Hippocampal formation (tissue), 2 donors: ENCODE data around the gene LCT.

Experiments
- DNase-seq, 2 donors: peaks; one replicate each; lab custom pipeline; 2025; lab: John Stamatoyannopoulos, UW

LCT gene

DNA sequence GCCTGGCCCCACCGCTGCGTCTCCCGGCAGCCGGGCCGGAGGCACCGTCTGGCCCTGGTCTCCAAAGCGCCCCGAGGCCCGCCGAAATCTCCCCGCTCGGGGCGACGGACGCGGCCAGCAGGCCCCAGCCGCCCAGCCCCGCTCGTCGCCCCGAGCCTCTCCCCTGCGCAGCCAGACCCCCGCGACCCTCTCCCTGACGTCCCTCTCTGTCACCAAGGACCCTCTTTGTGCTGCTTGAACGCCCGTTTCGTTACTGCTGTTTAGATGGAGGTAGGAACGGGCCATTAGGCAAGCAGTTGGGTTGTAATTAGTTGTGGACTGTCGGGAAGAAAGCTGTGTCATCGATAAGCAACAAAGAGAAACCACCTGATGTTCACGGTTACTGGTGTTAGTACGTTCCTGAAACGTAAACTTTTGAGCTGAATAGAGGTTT, 94.6 kb downstream of the LCT start:
- peak in 1 of 2 donors; percentile 28 for DNase-seq

- peak; percentile 95 to 97 for DNase-seq
Observed at GRCh38 chr2:135741395-135742324, 95.3 kb downstream of the LCT start, which contains the start of gene UBXN4. UBXN4 (plus strand) TSS chr2:135741855; CDS start chr2:135741930, 75 bp downstream.

- DNase-seq: no peak
Observed at GRCh38 chr2:135741043-135741394, 96.0 kb downstream of the LCT start.

GRCh38 chr2:135740206-135740605, 96.8 kb downstream of the LCT start:
- no peak for DNase-seq
